HepG2 (cell line): ENCODE measurements around the gene PEA15.

Experiments
- GABPB1 ChIP-seq: IDR thresholded peaks from 2 replicates; pipeline ENCODE4 v1.6.1; 2016; ENCODE audit warnings: mild to moderate bottlenecking, missing genetic modification reagents, moderate library complexity, missing compliant biosample characterization
- SIN3B ChIP-seq: fragments of 150-350 bp; IDR thresholded peaks from 2 replicates; pipeline ENCODE4 v1.6.1; 2014; ENCODE audit warnings: low read length
- ZNF768 ChIP-seq: sonication (generic); formaldehyde crosslinking; IDR thresholded peaks from 2 replicates; pipeline ENCODE4 v1.4.0; 2020; ENCODE audit warnings: missing genetic modification reagents
- ZSCAN30 ChIP-seq: sonication (generic); formaldehyde crosslinking; IDR thresholded peaks from 2 replicates; pipeline ENCODE4 v1.5.0; 2020; ENCODE audit warnings: mild to moderate bottlenecking, missing genetic modification reagents
- TF ChIP-seq, protein P1 (sequence below): IDR thresholded peaks from 2 replicates; pipeline ENCODE4 v1.4.0; 2020; ENCODE audit warnings: mild to moderate bottlenecking, missing genetic modification reagents

DNA sequence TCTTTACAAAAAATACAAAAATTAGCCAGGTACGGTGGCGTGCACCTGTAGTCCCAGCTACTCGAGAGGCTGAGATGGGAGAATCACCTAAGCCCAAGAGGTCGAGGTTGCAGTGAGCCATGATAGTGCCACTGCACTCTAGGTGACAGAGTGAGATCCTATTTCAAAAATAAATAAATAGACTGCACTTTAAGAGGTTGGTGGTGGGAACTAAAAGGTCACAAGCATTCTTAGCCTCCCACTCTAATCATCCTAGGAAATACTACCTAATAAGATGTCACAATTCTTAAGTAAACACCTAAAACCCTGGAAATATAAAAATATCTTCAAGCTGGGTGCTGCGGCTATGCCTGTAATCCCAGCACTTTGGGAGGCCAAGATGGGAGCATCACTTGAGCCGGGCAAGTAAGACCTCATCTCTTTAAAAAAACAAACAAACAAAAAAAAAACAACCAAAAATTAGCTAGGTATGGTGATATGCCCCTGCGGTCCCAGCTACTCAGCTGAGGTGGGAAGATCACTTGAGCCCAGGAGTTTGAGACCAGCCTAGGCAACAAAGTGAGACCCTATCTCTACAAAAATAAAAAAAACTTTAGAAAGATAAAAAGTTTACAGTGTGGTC, 53.1 kb downstream of the PEA15 start:
- TF ChIP-seq SIN3B (no peak), GABPB1 (CRISPR knock-in tag) (no peak), ZNF768 (CRISPR knock-in tag) (no peak), ZSCAN30 (CRISPR knock-in tag) (no peak)
- TF ChIP-seq, protein P1, sequence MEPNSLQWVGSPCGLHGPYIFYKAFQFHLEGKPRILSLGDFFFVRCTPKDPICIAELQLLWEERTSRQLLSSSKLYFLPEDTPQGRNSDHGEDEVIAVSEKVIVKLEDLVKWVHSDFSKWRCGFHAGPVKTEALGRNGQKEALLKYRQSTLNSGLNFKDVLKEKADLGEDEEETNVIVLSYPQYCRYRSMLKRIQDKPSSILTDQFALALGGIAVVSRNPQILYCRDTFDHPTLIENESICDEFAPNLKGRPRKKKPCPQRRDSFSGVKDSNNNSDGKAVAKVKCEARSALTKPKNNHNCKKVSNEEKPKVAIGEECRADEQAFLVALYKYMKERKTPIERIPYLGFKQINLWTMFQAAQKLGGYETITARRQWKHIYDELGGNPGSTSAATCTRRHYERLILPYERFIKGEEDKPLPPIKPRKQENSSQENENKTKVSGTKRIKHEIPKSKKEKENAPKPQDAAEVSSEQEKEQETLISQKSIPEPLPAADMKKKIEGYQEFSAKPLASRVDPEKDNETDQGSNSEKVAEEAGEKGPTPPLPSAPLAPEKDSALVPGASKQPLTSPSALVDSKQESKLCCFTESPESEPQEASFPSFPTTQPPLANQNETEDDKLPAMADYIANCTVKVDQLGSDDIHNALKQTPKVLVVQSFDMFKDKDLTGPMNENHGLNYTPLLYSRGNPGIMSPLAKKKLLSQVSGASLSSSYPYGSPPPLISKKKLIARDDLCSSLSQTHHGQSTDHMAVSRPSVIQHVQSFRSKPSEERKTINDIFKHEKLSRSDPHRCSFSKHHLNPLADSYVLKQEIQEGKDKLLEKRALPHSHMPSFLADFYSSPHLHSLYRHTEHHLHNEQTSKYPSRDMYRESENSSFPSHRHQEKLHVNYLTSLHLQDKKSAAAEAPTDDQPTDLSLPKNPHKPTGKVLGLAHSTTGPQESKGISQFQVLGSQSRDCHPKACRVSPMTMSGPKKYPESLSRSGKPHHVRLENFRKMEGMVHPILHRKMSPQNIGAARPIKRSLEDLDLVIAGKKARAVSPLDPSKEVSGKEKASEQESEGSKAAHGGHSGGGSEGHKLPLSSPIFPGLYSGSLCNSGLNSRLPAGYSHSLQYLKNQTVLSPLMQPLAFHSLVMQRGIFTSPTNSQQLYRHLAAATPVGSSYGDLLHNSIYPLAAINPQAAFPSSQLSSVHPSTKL (CRISPR knock-in tag) = no peak
